ENCODE data around the gene CASQ1. TPM values are rescaled to one million over a fixed set of nuclear protein-coding genes. Genes with fewer than 3 reads are reported as not detected.

CASQ1 gene
- total and polyA plus RNA-seq, 3 experiments from 2014 or later = not detected

DNA sequence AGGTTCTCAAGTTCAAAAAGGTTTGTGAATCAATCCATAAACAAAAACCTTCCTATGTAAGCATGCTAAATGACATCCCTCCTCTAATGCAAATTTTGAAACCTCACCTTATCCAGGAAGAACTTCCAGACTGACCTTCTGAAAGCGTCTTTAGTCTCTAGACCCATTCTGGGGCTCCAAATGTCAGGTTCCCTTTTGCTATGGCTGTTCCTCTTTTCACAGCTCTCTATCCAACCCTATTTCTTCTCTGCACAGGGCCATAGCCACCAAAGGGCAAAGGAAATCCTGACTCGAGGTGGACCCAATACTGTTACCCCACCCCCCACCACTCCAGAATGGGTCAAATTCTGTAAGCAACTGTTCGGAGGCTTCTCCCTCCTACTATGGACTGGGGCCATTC, 35.6 kb upstream of the CASQ1 start:
- no peaks in the 10 kb centered on the region for H3K27me3 ChIP-seq (ENCODE audit: insufficient read depth, low read length, poor library complexity, severe bottlenecking)
- H3K27me3 Mint-ChIP-seq = peaks cover 10 to 23% of the 10 kb centered on the region in 2 donors
- H3K27ac ChIP-seq (ENCODE audit: low read depth, low read length) = no peak overlapping the region
- H3K4me1 ChIP-seq (ENCODE audit: insufficient read depth, low read length) = no peaks in the 10 kb centered on the region
- no peaks in the 10 kb centered on the region for H3K36me3 ChIP-seq (ENCODE audit: insufficient read depth, low read length)
- CTCF ChIA-PET = no interaction called here
- POLR2A ChIA-PET = no interaction called here
- H3K36me3 Mint-ChIP-seq = no peaks in the 10 kb centered on the region
- H3K9me3 ChIP-seq (ENCODE audit: low read length) = no peaks in the 10 kb centered on the region
- H3K4me3 Mint-ChIP-seq = no peak overlapping the region
- DNase-seq = no peak
- H3K4me1 Mint-ChIP-seq = no peaks in the 10 kb centered on the region
- H3K27ac Mint-ChIP-seq = no peak overlapping the region
- no peak overlapping the region for H3K4me3 ChIP-seq (ENCODE audit: low read length)
- H3K9me3 Mint-ChIP-seq = no peaks in the 10 kb centered on the region

DNA sequence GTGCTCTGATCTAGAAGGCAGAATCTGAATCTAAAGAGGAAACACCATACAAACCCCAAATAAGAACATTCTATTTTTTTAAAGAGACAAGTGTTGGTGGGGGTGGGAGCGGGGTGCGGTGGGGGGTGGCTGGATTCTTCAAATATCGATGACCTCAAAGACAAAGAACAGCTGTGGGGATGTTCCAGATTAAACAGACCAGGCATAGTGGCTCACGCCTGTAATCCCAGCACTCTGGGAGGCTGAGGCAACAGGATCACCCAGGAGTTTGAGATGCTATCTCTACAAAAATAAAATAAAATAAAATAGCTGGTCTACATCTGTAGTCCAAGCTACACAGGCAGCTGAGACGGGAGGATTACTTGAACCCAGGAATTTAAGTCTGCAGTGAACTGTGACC, 34.0 kb upstream of the CASQ1 start:
- Mint-ChIP-seq H3K4me1 (no peaks in the 10 kb centered on the region), H3K36me3 (no peaks in the 10 kb centered on the region), H3K27ac (peak overlapping the region in 1 of 8 donors; percentile 15), H3K4me3 (no peak overlapping the region), H3K9me3 (no peaks in the 10 kb centered on the region), H3K27me3 (peaks cover 10 to 23% of the 10 kb centered on the region in 2 donors)
- Histone ChIP-seq H3K4me3 (ENCODE audit: low read length) (no peak overlapping the region), H3K27me3 (ENCODE audit: insufficient read depth, low read length, poor library complexity, severe bottlenecking) (no peaks in the 10 kb centered on the region), H3K4me1 (ENCODE audit: insufficient read depth, low read length) (no peaks in the 10 kb centered on the region), H3K9me3 (ENCODE audit: low read length) (no peaks in the 10 kb centered on the region), H3K27ac (ENCODE audit: low read depth, low read length) (no peak overlapping the region), H3K36me3 (ENCODE audit: insufficient read depth, low read length) (no peaks in the 10 kb centered on the region)
- ChIA-PET POLR2A (no interaction called here), CTCF (interaction anchor here (1.1 kb wide), 1 partner anchor 55 kb away, joined by 4 read pairs; no protein-coding TSS in a partner anchor)
- no peak for DNase-seq

DNA sequence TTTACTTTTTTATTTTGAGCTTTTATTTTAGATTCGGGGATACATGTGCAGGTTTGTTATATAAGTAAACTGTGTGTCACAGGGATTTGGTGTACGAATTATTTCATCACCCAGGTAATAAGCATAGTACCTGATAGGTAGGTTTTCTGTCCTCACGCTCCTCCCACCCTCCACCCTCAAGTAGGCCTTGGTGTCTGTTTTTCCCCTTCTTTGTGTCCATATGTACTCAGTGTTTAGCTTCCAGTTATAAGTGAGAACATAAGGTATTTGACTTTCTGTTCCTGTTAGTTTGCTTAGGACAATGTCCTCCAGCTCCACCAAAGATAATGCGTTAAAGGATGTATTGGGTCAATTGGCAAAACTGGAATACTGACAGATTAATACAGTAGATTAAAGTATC, 33.2 kb upstream of the CASQ1 start:
- no peak overlapping the region for H3K4me3 ChIP-seq (ENCODE audit: low read length)
- ChIA-PET POLR2A (no interaction called here), CTCF (no interaction called here)
- H3K27ac ChIP-seq (ENCODE audit: low read depth, low read length) = no peak overlapping the region
- H3K9me3 ChIP-seq (ENCODE audit: low read length) = no peaks in the 10 kb centered on the region
- Mint-ChIP-seq H3K27ac (no peak overlapping the region), H3K4me1 (no peaks in the 10 kb centered on the region), H3K36me3 (no peaks in the 10 kb centered on the region), H3K4me3 (no peak overlapping the region), H3K27me3 (peaks cover 10 to 23% of the 10 kb centered on the region in 2 donors), H3K9me3 (no peaks in the 10 kb centered on the region)
- H3K4me1 ChIP-seq (ENCODE audit: insufficient read depth, low read length) = no peaks in the 10 kb centered on the region
- no peaks in the 10 kb centered on the region for H3K36me3 ChIP-seq (ENCODE audit: insufficient read depth, low read length)
- no peak for DNase-seq
- H3K27me3 ChIP-seq (ENCODE audit: insufficient read depth, low read length, poor library complexity, severe bottlenecking) = no peaks in the 10 kb centered on the region

DNA sequence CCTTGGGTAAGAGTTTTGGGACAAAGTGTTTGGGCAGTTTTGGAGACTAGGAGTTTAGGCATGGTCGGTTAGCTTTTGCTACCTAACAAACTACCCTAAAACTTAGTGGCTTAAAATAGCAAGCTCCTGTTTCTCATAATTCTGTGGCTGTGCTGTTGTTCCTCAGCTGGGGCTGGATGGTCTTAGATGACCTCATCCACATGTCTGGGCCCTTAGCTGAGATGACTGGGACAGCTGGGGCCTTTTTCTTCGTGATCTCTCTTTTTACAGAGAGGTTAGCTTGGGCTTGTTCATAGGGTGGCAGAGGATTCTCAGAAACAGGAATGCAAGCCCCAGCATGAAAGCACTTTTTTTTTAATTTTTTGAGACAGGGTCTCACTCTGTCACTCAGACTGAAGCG, 32.3 kb upstream of the CASQ1 start:
- no peaks in the 10 kb centered on the region for H3K9me3 ChIP-seq (ENCODE audit: low read length)
- Mint-ChIP-seq H3K9me3 (no peaks in the 10 kb centered on the region), H3K36me3 (no peaks in the 10 kb centered on the region), H3K4me1 (no peaks in the 10 kb centered on the region), H3K4me3 (no peak overlapping the region), H3K27me3 (peaks cover 10 to 23% of the 10 kb centered on the region in 2 donors), H3K27ac (peak overlapping the region in 1 of 8 donors; percentile 61)
- H3K4me1 ChIP-seq (ENCODE audit: insufficient read depth, low read length) = no peaks in the 10 kb centered on the region
- no peaks in the 10 kb centered on the region for H3K36me3 ChIP-seq (ENCODE audit: insufficient read depth, low read length)
- DNase-seq = no peak
- ChIA-PET CTCF (no interaction called here), POLR2A (no interaction called here)
- H3K4me3 ChIP-seq (ENCODE audit: low read length) = no peak overlapping the region
- H3K27ac ChIP-seq (ENCODE audit: low read depth, low read length) = no peak overlapping the region
- no peaks in the 10 kb centered on the region for H3K27me3 ChIP-seq (ENCODE audit: insufficient read depth, low read length, poor library complexity, severe bottlenecking)

DNA sequence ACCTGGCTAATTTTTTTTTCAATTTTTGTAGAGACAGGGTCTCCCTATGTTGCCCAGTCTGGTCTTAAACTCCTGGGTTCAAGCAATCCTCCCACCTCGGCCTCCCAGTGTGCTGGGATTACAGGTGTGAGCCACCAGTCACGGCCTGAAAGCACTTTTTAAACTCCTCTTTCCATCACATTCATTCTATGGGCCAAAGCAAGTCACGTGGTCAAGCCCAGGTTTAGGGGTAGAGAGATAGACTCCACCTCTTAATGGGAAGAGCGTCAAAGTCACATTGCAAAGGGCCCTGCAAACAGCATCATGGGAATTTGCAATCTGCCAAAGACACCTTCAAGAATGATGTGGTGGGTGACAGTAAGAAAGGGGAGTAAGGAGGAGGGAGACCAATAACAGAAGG, 31.8 kb upstream of the CASQ1 start:
- ChIA-PET POLR2A (no interaction called here), CTCF (no interaction called here)
- H3K27ac Mint-ChIP-seq = no peak overlapping the region
- no peaks in the 10 kb centered on the region for H3K4me1 Mint-ChIP-seq
- no peaks in the 10 kb centered on the region for H3K9me3 ChIP-seq (ENCODE audit: low read length)
- no peak for DNase-seq
- no peak overlapping the region for H3K4me3 Mint-ChIP-seq
- no peak overlapping the region for H3K4me3 ChIP-seq (ENCODE audit: low read length)
- no peaks in the 10 kb centered on the region for H3K36me3 Mint-ChIP-seq
- H3K27me3 Mint-ChIP-seq = peaks cover 10 to 28% of the 10 kb centered on the region in 2 donors
- no peaks in the 10 kb centered on the region for H3K9me3 Mint-ChIP-seq
- H3K27me3 ChIP-seq (ENCODE audit: insufficient read depth, low read length, poor library complexity, severe bottlenecking) = no peaks in the 10 kb centered on the region
- H3K4me1 ChIP-seq (ENCODE audit: insufficient read depth, low read length) = no peaks in the 10 kb centered on the region
- H3K36me3 ChIP-seq (ENCODE audit: insufficient read depth, low read length) = no peaks in the 10 kb centered on the region
- no peak overlapping the region for H3K27ac ChIP-seq (ENCODE audit: low read depth, low read length)

DNA sequence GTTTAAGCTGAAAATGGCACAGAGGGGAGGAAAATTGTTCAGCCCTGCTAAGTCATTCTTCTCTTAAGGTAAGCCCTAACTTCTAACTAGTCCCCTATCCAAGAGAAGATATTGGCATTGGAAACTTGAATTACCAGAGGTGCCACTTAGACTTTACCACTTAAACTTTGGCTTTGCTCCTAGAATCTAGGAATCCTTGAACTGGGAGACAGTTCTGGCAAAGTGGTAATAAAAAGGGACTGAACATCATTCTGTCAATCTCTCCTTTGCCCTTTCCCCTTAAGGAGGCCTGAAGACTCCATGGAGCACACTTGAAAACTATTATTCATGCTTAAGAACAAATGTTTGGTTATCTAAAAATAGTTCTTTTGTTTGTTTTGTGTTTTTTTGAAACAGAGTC, 30.5 kb upstream of the CASQ1 start:
- CTCF ChIA-PET = interaction anchor here (0.8 kb wide), 1 partner anchor 34 kb away, joined by 3 read pairs; no protein-coding TSS in a partner anchor
- Histone ChIP-seq H3K27me3 (ENCODE audit: insufficient read depth, low read length, poor library complexity, severe bottlenecking) (no peaks in the 10 kb centered on the region), H3K4me3 (ENCODE audit: low read length) (no peak overlapping the region), H3K27ac (ENCODE audit: low read depth, low read length) (no peak overlapping the region), H3K36me3 (ENCODE audit: insufficient read depth, low read length) (no peaks in the 10 kb centered on the region), H3K4me1 (ENCODE audit: insufficient read depth, low read length) (no peaks in the 10 kb centered on the region), H3K9me3 (ENCODE audit: low read length) (no peaks in the 10 kb centered on the region)
- Mint-ChIP-seq H3K4me1 (no peaks in the 10 kb centered on the region), H3K36me3 (no peaks in the 10 kb centered on the region), H3K4me3 (no peak overlapping the region), H3K27me3 (peaks cover 14 to 41% of the 10 kb centered on the region in 2 donors), H3K9me3 (no peaks in the 10 kb centered on the region), H3K27ac (no peak overlapping the region)
- no peak for DNase-seq
- POLR2A ChIA-PET = no interaction called here

DNA sequence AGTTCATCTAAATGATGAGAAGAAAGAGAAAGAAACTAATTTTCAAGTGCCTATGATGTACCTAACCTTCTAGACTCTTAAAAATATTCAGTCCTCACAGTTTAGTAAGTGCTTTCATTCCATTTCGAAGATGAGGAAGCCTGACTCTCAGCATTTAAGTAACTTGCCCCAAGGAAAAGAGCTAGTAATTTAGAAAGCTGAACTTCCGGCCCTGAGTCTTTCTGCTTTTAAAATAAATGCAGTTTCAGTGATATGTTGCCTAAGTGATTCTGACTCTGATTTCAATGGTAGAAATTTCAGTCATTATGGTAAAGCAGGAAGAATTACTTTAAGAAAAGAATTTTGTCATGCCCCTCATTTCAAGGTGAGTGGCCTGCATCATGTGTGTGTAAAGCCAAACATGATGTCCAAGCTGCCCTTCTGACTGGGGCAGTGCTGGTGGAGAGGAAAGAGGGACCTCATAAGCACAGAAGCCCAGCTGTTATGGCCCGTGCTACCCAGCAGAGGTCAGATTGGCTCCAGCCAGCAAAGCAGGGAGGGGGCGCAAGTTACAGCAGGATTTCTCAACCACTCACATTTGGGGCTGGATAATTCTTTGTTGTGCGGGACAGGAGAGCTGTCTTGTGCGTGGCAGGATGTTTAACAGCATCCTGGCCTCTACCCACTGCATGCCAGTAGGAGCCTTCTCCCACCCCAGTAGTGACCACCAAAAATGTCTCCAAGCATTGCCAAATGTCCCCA, 28.2 kb upstream of the CASQ1 start:
- H3K4me3 Mint-ChIP-seq = no peak overlapping the region
- ChIA-PET CTCF (no interaction called here), POLR2A (no interaction called here)
- Histone ChIP-seq H3K4me3 (ENCODE audit: low read length) (no peak overlapping the region), H3K4me1 (ENCODE audit: insufficient read depth, low read length) (no peaks in the 10 kb centered on the region), H3K36me3 (ENCODE audit: insufficient read depth, low read length) (no peaks in the 10 kb centered on the region), H3K27ac (ENCODE audit: low read depth, low read length) (no peak overlapping the region), H3K9me3 (ENCODE audit: low read length) (no peaks in the 10 kb centered on the region), H3K27me3 (ENCODE audit: insufficient read depth, low read length, poor library complexity, severe bottlenecking) (peaks cover 7% of the 10 kb centered on the region)
- H3K9me3 Mint-ChIP-seq = no peaks in the 10 kb centered on the region
- no peak overlapping the region for H3K27ac Mint-ChIP-seq
- H3K27me3 Mint-ChIP-seq = peaks cover 17 to 45% of the 10 kb centered on the region in 2 donors
- no peaks in the 10 kb centered on the region for H3K4me1 Mint-ChIP-seq
- no peaks in the 10 kb centered on the region for H3K36me3 Mint-ChIP-seq
- DNase-seq = no peak

DNA sequence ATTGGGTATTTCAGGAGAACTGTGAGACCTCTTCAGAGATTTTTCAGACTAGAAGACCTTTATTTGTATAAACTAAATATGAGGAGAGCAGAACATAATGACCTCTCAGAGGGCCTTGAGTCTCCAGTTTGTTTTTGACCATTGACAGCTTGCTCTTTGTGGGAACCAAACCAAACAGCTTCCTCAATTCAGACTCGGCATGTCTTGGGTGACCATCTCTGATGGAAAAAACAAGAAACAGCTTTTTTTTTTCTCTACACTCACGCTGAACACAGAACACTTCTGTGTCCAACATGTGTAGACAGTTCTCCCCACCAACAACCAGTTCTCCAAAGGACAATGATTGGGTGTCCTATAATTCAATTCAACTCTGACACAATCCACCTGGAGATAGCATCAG, 27.4 kb upstream of the CASQ1 start:
- ChIA-PET POLR2A (no interaction called here), CTCF (no interaction called here)
- Mint-ChIP-seq H3K27me3 (peaks cover 19 to 45% of the 10 kb centered on the region in 2 donors), H3K36me3 (no peaks in the 10 kb centered on the region), H3K27ac (no peak overlapping the region), H3K4me1 (no peaks in the 10 kb centered on the region), H3K9me3 (no peaks in the 10 kb centered on the region), H3K4me3 (no peak overlapping the region)
- no peak for DNase-seq
- H3K36me3 ChIP-seq (ENCODE audit: insufficient read depth, low read length) = no peaks in the 10 kb centered on the region
- no peaks in the 10 kb centered on the region for H3K9me3 ChIP-seq (ENCODE audit: low read length)
- H3K4me1 ChIP-seq (ENCODE audit: insufficient read depth, low read length) = no peaks in the 10 kb centered on the region
- no peak overlapping the region for H3K4me3 ChIP-seq (ENCODE audit: low read length)
- peaks cover 7% of the 10 kb centered on the region for H3K27me3 ChIP-seq (ENCODE audit: insufficient read depth, low read length, poor library complexity, severe bottlenecking)
- no peak overlapping the region for H3K27ac ChIP-seq (ENCODE audit: low read depth, low read length)
